GM12878 (cell line): ENCODE measurements around the gene SPAG9. TPM values are rescaled to one million over a fixed set of nuclear protein-coding genes. Genes with fewer than 3 reads are reported as not detected.

ENCODE experiments used
- ATAC-seq: fragments of 200-7000 bp; cut with Tn5 transposase; 3 replicates; pipeline ENCODE4 v1.9.1; 2020; ENCODE audit warnings: mild to moderate bottlenecking, moderate library complexity
- BruUV-seq: library from RNA; stranded (reverse); fragments of 400-500 nt; replicated peaks from 2 replicates; lab custom pipeline; 2021; lab: Mats Ljungman, UMichigan
- CTCF ChIA-PET: fragments of 300-600 bp; sonication (Branson Sonifier 250); formaldehyde crosslinking; extraction: SDS; loops from one replicate; lab custom pipeline; 2021; ENCODE audit warnings: inconsistent platforms; lab: Yijun Ruan, JAX
- POLR2A ChIA-PET: fragments of 350-600 bp; formaldehyde crosslinking; extraction: SDS; loops from one replicate; lab custom pipeline; 2021; ENCODE audit warnings: inconsistent platforms; lab: Charles Lee
- RAD21 ChIA-PET: fragments of 300-600 bp; sonication (Branson Sonifier 250); formaldehyde crosslinking; loops from one replicate; lab custom pipeline; 2023; ENCODE audit warnings: antibody characterized with exemption; ENCODE audit not compliant: unreplicated experiment; lab: Charles Lee
- SMC1A ChIA-PET: fragments of 300-600 bp; sonication (Branson Sonifier 250); formaldehyde crosslinking; loops from one replicate; lab custom pipeline; 2023; ENCODE audit not compliant: unreplicated experiment, uncharacterized antibody; lab: Charles Lee
- DNase-seq: peaks from one replicate; pipeline ENCODE4 v3.0.0-alpha.2; 2011; ENCODE audit warnings: low read depth, low spot score
- FAIRE-seq: peaks from 3 replicates; lab custom pipeline; 2011; peaks lifted over from hg19 to GRCh38; lab: Jason Lieb, UNC
- H2AFZ ChIP-seq: 2 replicates; pipeline ENCODE4 v1.6.0; 2011; ENCODE audit warnings: low read depth, low read length, control low read depth; ENCODE audit not compliant: control insufficient read depth
- H3K27ac ChIP-seq: 2 replicates; pipeline ENCODE4 v1.5.1; 2011; ENCODE audit warnings: control low read depth; ENCODE audit not compliant: control insufficient read depth, insufficient read depth
- H3K27me3 ChIP-seq, 2 experiments: replicated peaks in 1 of 2; 2 replicates each; pipeline versions ENCODE4 v1.6.0 to v1.6.1; 2011; ENCODE audit warnings: low read length in 1 of 2; ENCODE audit not compliant: control insufficient read depth in 2 of 2, insufficient read depth in 2 of 2
- H3K36me3 ChIP-seq, 2 experiments: 2 replicates each; pipeline ENCODE4 v1.5.1; 2011; ENCODE audit warnings: low read length in 1 of 2; ENCODE audit not compliant: control insufficient read depth in 2 of 2, insufficient read depth in 2 of 2
- H3K4me1 ChIP-seq: 2 replicates; pipeline ENCODE4 v1.6.1; 2011; ENCODE audit warnings: mild to moderate bottlenecking, low read length, moderate library complexity, mixed read lengths; ENCODE audit not compliant: control insufficient read depth, insufficient read depth
- H3K4me2 ChIP-seq: 2 replicates; pipeline ENCODE4 v1.6.0; 2011; ENCODE audit warnings: control low read depth; ENCODE audit not compliant: control insufficient read depth, insufficient read depth
- H3K4me3 ChIP-seq: fragments of 200-600 bp; sonication (generic); 2 replicates; pipeline ENCODE4 v1.5.1; 2016
- H3K79me2 ChIP-seq: 2 replicates; pipeline ENCODE4 v1.6.0; 2011; ENCODE audit warnings: low read length; ENCODE audit not compliant: control insufficient read depth, insufficient read depth
- H3K9ac ChIP-seq: 2 replicates; pipeline ENCODE4 v1.8.0; 2011; ENCODE audit warnings: low read length, control low read depth, mixed read lengths; ENCODE audit not compliant: control insufficient read depth, insufficient read depth
- H3K9me3 ChIP-seq: replicated peaks from 3 replicates; pipeline ENCODE4 v1.5.1; 2011; ENCODE audit warnings: mild to moderate bottlenecking, low read length; ENCODE audit not compliant: control insufficient read depth, insufficient read depth
- H4K20me1 ChIP-seq: 2 replicates; pipeline ENCODE4 v1.6.0; 2011; ENCODE audit not compliant: control insufficient read depth, insufficient read depth
- CEBPB ChIP-seq, 2 experiments: fragments of 150-350 bp in 1 of 2; IDR thresholded peaks; 2 replicates each; pipeline ENCODE4 v1.6.1; 2012 to 2014; ENCODE audit warnings: low read depth in 2 of 2, low read length in 2 of 2, borderline replicate concordance in 1 of 2, inconsistent platforms in 1 of 2
- EGR1 ChIP-seq, 2 experiments: IDR thresholded peaks; 1 replicate in 1 of 2; 2 replicates in 1 of 2; pipeline ENCODE4 v1.6.1; 2011 to 2012; ENCODE audit warnings: low read depth in 2 of 2, low read length in 2 of 2, borderline replicate concordance in 1 of 2, mild to moderate bottlenecking in 1 of 2, moderate library complexity in 1 of 2
- HDAC6 ChIP-seq: fragments of 200-600 bp; sonication (generic); IDR thresholded peaks from one replicate; pipeline ENCODE4 v1.8.0; 2017; ENCODE audit warnings: antibody characterized with exemption; ENCODE audit not compliant: unreplicated experiment
- NFYA ChIP-seq: IDR thresholded peaks from 2 replicates; pipeline ENCODE4 v1.6.1; 2011; ENCODE audit warnings: low read depth, mild to moderate bottlenecking, low read length, improper control_type of control experiment, borderline replicate concordance
- POLR2A ChIP-seq: IDR thresholded peaks from 2 replicates; pipeline ENCODE4 v1.6.1; 2011; ENCODE audit warnings: low read depth, mild to moderate bottlenecking, low read length
- REST ChIP-seq: IDR thresholded peaks from 2 replicates; pipeline ENCODE4 v1.6.1; 2012; ENCODE audit warnings: mild to moderate bottlenecking, low read depth, low read length
- SPI1 ChIP-seq: IDR thresholded peaks from 2 replicates; pipeline ENCODE4 v1.6.1; 2011; ENCODE audit warnings: low read depth, mild to moderate bottlenecking, low read length, moderate library complexity, borderline replicate concordance; ENCODE audit not compliant: insufficient read depth
- TCF12 ChIP-seq: IDR thresholded peaks from 2 replicates; pipeline ENCODE4 v1.6.1; 2011; ENCODE audit warnings: low read depth, mild to moderate bottlenecking, low read length
- ZBED1 ChIP-seq: IDR thresholded peaks from 2 replicates; pipeline ENCODE4 v1.6.1; 2016; ENCODE audit warnings: borderline replicate concordance
- WGBS: methylation state at CpG from one replicate; pipeline ENCODE4 v1.1.6; 2016; ENCODE audit warnings: low lambda C conversion rate; ENCODE audit not compliant: insufficient replicate concordance, insufficient coverage; ENCODE audit errors: missing lambda C conversion rate; 5-methylcytosine and 5-hydroxymethylcytosine counted together
- in situ Hi-C: fragments of 300-500 bp; cut with MboI; formaldehyde crosslinking; loops from 9 replicates; pipeline ENCODE4 v1.14.3; 2018; ENCODE audit warnings: mixed read lengths
- intact Hi-C: fragments of 100-400 bp; cut with micrococcal nuclease; formaldehyde crosslinking; loops from one replicate; pipeline ENCODE4 v1.14.2; 2022; ENCODE audit not compliant: unreplicated experiment
- polyA plus RNA-seq, 11 experiments: library from polyadenylated mRNA; depleted of rRNA in 4 of 11; unstranded in 6 of 11; stranded (reverse) in 5 of 11; fragments of >200 nt; fragmentation: Nextera tagmentation in 4 of 11; fragmentation: Illumina TruSeq in 1 of 11; extraction: Ambion mirVana in 4 of 11; extraction: Trizol in 1 of 11; gene quantifications; 1 replicate in 1 of 11; 2 replicates in 10 of 11; pipeline versions ENCODE4 v1.2.1 to v1.2.3, GENCODE V29; 2011 to 2016; ENCODE audit warnings: inconsistent platforms in 2 of 11, missing spikeins in 2 of 11, low read depth in 1 of 11
- total RNA-seq, 4 experiments: library from RNA; depleted of rRNA in 3 of 4; stranded (reverse); fragments of >200 nt in 3 of 4; fragmentation: Illumina TruSeq in 1 of 4; extraction: Trizol in 1 of 4; gene quantifications; 2 replicates each; pipeline versions ENCODE4 v1.2.1 to v1.2.3, GENCODE V29; 2013 to 2021
- TF ChIP-seq, protein P1 (sequence below): fragments of 450-650 bp; IDR thresholded peaks from 2 replicates; pipeline ENCODE4 v1.6.1; 2016; ENCODE audit warnings: mild to moderate bottlenecking, moderate library complexity, borderline replicate concordance
- TF ChIP-seq, protein P2 (sequence below): fragments of 450-650 bp; IDR thresholded peaks from 2 replicates; pipeline ENCODE4 v1.6.1; 2017; ENCODE audit warnings: antibody characterized with exemption, mild to moderate bottlenecking, moderate library complexity

The SPAG9 gene
- total and polyA plus RNA-seq, 10 of the 15 experiments (the other 5 are each of a cell fraction or from before 2014, with no cell fraction given), result 6.6 to 42.0 (median 24.9) TPM

DNA sequence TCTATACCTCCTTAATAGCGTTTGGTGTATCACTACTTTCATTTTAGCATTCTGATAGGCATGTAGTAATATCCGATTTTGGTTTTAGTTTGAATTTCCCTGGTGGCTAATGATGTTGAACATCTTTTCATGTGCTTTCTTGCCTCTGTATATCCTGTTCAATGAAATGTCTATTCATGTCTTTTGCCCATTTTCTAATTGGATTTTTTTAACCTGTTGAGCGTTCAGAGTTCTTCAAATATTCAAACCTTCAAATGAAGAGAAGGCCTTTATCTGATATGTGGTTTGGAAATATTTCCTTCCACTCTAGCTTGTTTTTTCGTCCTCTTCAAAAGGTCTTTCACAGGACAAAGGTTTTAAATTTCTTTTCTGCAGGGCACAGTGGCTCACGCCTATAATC lies 30.3 kb upstream of the SPAG9 start:
- no peak for FAIRE-seq
- no peak overlapping the region for H3K4me2 ChIP-seq
- H2AFZ ChIP-seq, result no peak overlapping the region
- peaks cover 26% of the 10 kb centered on the region for H3K79me2 ChIP-seq
- intact Hi-C loops (no loop called here), in situ Hi-C loops (loop anchor here (5.0 kb wide), 2 partner anchors 149 to 284 kb away; partner anchors contain the start of gene TOB1)
- ATAC-seq, result no peak
- CTCF ChIA-PET, result interaction anchor here (1.5 to 4.6 kb wide), 3 partner anchors 30 to 149 kb away, joined by 4 to 103 read pairs (median 6); partner anchors contain the start of gene SPAG9
- no peak overlapping the region for H3K27ac ChIP-seq
- H4K20me1 ChIP-seq, result no peaks in the 10 kb centered on the region
- DNase-seq, result no peak
- 62% methylated on average over 5 of the region's 5 CpGs for WGBS
- no peak overlapping the region for H3K9ac ChIP-seq
- H3K27me3 ChIP-seq, result no peaks in the 10 kb centered on the region
- RAD21 ChIA-PET, result no interaction called here
- TF ChIP-seq HDAC6 (no peak), REST (no peak), EGR1 (IDR thresholded peaks at IDR 0.05; ENCODE audit: borderline replicate concordance in 1 of 2, low read depth in 2 of 2, low read length in 2 of 2) (no peak), NFYA (no peak), CEBPB (IDR thresholded peaks at IDR 0.05; ENCODE audit: borderline replicate concordance in 1 of 2, low read depth in 2 of 2, low read length in 2 of 2) (no peak), ZBED1 (no peak), SPI1 (no peak), POLR2A (no peak), TCF12 (no peak)
- TF ChIP-seq, protein P1, sequence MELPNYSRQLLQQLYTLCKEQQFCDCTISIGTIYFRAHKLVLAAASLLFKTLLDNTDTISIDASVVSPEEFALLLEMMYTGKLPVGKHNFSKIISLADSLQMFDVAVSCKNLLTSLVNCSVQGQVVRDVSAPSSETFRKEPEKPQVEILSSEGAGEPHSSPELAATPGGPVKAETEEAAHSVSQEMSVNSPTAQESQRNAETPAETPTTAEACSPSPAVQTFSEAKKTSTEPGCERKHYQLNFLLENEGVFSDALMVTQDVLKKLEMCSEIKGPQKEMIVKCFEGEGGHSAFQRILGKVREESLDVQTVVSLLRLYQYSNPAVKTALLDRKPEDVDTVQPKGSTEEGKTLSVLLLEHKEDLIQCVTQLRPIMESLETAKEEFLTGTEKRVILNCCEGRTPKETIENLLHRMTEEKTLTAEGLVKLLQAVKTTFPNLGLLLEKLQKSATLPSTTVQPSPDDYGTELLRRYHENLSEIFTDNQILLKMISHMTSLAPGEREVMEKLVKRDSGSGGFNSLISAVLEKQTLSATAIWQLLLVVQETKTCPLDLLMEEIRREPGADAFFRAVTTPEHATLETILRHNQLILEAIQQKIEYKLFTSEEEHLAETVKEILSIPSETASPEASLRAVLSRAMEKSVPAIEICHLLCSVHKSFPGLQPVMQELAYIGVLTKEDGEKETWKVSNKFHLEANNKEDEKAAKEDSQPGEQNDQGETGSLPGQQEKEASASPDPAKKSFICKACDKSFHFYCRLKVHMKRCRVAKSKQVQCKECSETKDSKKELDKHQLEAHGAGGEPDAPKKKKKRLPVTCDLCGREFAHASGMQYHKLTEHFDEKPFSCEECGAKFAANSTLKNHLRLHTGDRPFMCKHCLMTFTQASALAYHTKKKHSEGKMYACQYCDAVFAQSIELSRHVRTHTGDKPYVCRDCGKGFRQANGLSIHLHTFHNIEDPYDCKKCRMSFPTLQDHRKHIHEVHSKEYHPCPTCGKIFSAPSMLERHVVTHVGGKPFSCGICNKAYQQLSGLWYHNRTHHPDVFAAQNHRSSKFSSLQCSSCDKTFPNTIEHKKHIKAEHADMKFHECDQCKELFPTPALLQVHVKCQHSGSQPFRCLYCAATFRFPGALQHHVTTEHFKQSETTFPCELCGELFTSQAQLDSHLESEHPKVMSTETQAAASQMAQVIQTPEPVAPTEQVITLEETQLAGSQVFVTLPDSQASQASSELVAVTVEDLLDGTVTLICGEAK, result no peak
- TF ChIP-seq, protein P2, sequence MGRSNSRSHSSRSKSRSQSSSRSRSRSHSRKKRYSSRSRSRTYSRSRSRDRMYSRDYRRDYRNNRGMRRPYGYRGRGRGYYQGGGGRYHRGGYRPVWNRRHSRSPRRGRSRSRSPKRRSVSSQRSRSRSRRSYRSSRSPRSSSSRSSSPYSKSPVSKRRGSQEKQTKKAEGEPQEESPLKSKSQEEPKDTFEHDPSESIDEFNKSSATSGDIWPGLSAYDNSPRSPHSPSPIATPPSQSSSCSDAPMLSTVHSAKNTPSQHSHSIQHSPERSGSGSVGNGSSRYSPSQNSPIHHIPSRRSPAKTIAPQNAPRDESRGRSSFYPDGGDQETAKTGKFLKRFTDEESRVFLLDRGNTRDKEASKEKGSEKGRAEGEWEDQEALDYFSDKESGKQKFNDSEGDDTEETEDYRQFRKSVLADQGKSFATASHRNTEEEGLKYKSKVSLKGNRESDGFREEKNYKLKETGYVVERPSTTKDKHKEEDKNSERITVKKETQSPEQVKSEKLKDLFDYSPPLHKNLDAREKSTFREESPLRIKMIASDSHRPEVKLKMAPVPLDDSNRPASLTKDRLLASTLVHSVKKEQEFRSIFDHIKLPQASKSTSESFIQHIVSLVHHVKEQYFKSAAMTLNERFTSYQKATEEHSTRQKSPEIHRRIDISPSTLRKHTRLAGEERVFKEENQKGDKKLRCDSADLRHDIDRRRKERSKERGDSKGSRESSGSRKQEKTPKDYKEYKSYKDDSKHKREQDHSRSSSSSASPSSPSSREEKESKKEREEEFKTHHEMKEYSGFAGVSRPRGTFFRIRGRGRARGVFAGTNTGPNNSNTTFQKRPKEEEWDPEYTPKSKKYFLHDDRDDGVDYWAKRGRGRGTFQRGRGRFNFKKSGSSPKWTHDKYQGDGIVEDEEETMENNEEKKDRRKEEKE, result no peak
- peaks cover 7% of the 10 kb centered on the region for H3K4me1 ChIP-seq
- H3K4me3 ChIP-seq, result no peak overlapping the region
- peaks cover 0 to 6% of the 10 kb centered on the region in 2 experiments; a peak in 2 of 4 replicates for H3K36me3 ChIP-seq
- BruUV-seq, result no TSS peak
- no peaks in the 10 kb centered on the region for H3K9me3 ChIP-seq
- POLR2A ChIA-PET, result no interaction called here
- SMC1A ChIA-PET, result interaction anchor here (3.8 kb wide), 1 partner anchor 150 kb away, joined by 64 read pairs; no protein-coding TSS in a partner anchor
